GM18502 (cell line): ENCODE data around the gene DAPK1.
A peak's percentile ranks its signal among the peaks of the same experiment; 100 is the strongest.

Source experiments
- ATAC-seq: cut with Tn5 transposase; IDR thresholded peaks from one replicate; pipeline ENCODE4 v1.9.1; 2021; ENCODE audit warnings: mild to moderate bottlenecking; ENCODE audit not compliant: unreplicated experiment, poor library complexity

DAPK1 gene

GRCh38 chr9:87497604-87498045, at the start of gene DAPK1:
Gene DAPK1, plus strand, starts transcription at chr9:87497867. Its CDS starts 1,211 bp downstream, at chr9:87499078.
- peak; percentile 69 for ATAC-seq

- ATAC-seq: no peak
Measured at GRCh38 chr9:87451149-87451548, 46.5 kb upstream of the DAPK1 start.

- ATAC-seq: no peak
Measured at GRCh38 chr9:87455407-87455806, 42.3 kb upstream of the DAPK1 start.

- ATAC-seq: no peak
Measured at GRCh38 chr9:87461256-87461655, 36.4 kb upstream of the DAPK1 start.

- peak; percentile 80 for ATAC-seq
Measured at GRCh38 chr9:87464110-87464991, 33.3 kb upstream of the DAPK1 start.

GRCh38 chr9:87464992-87465378, 32.7 kb upstream of the DAPK1 start:
- peak; percentile 8 for ATAC-seq

GRCh38 chr9:87465816-87466215, 31.9 kb upstream of the DAPK1 start:
- ATAC-seq: no peak

- ATAC-seq: no peak
Measured at GRCh38 chr9:87467187-87467586, 30.5 kb upstream of the DAPK1 start.

GRCh38 chr9:87469793-87470465, 27.7 kb upstream of the DAPK1 start:
- no peak for ATAC-seq

GRCh38 chr9:87471746-87472145, 25.9 kb upstream of the DAPK1 start:
- no peak for ATAC-seq

GRCh38 chr9:87475463-87475862, 22.2 kb upstream of the DAPK1 start:
- ATAC-seq: no peak

GRCh38 chr9:87478226-87478992, 19.3 kb upstream of the DAPK1 start:
- ATAC-seq: no peak

- ATAC-seq: peak; percentile 90
Measured at GRCh38 chr9:87479801-87480201, 17.9 kb upstream of the DAPK1 start.

GRCh38 chr9:87481890-87482855, 15.5 kb upstream of the DAPK1 start:
- ATAC-seq: no peak

GRCh38 chr9:87490225-87490624, 7.4 kb upstream of the DAPK1 start:
- no peak for ATAC-seq

- no peak for ATAC-seq
Measured at GRCh38 chr9:87490907-87491306, 6.8 kb upstream of the DAPK1 start.

- no peak for ATAC-seq
Measured at GRCh38 chr9:87491523-87491922, 6.1 kb upstream of the DAPK1 start.

GRCh38 chr9:87492642-87493041, 5.0 kb upstream of the DAPK1 start:
- ATAC-seq: no peak

- peak; percentile 34 for ATAC-seq
Measured at GRCh38 chr9:87494970-87495471, 2.6 kb upstream of the DAPK1 start.
